ENCODE data around the gene EGF. TPM values are rescaled to one million over a fixed set of nuclear protein-coding genes. Genes with fewer than 3 reads are reported as not detected.

Gene EGF
- polyA plus RNA-seq, 3 donors from 2014 or later: 0.11 TPM; not detected in 2

GRCh38 chr4:109886303-109886702 is 26.4 kb upstream of the EGF start:
- no peak overlapping the region for H3K4me3 Mint-ChIP-seq

GRCh38 chr4:109887071-109887470 is 25.6 kb upstream of the EGF start:
- no peak overlapping the region for H3K4me3 Mint-ChIP-seq
- H3K27ac Mint-ChIP-seq: no peak overlapping the region
- H3K4me1 Mint-ChIP-seq: no peaks in the 10 kb centered on the region
- H3K9me3 Mint-ChIP-seq: no peaks in the 10 kb centered on the region
- H3K36me3 Mint-ChIP-seq: no peaks in the 10 kb centered on the region
- no peak for DNase-seq
- H3K27me3 Mint-ChIP-seq (ENCODE audit: low read depth in 3 of 3): peaks cover 1 to 10% (median 2%) of the 10 kb centered on the region in 3 donors

More at GRCh38 chr4:109886303-109886702, 26.4 kb upstream of the EGF start:
- Mint-ChIP-seq H3K27me3 (ENCODE audit: low read depth in 3 of 3) (peaks cover 3 to 7% (median 4%) of the 10 kb centered on the region in 3 donors), H3K9me3 (no peaks in the 10 kb centered on the region), H3K36me3 (no peaks in the 10 kb centered on the region), H3K27ac (no peak overlapping the region), H3K4me1 (no peaks in the 10 kb centered on the region)
- DNase-seq: no peak

- DNase-seq: no peak
- H3K9me3 Mint-ChIP-seq: no peaks in the 10 kb centered on the region
- no peak overlapping the region for H3K27ac Mint-ChIP-seq
- H3K4me1 Mint-ChIP-seq: no peaks in the 10 kb centered on the region
- peaks cover 0 to 12% (median 0%) of the 10 kb centered on the region in 3 donors for H3K27me3 Mint-ChIP-seq (ENCODE audit: low read depth in 3 of 3)
- no peak overlapping the region for H3K4me3 Mint-ChIP-seq
- H3K36me3 Mint-ChIP-seq: no peaks in the 10 kb centered on the region
These were observed 22.6 kb upstream of the EGF start for GRCh38 chr4:109890076-109890475.

- DNase-seq: no peak
- Mint-ChIP-seq H3K36me3 (no peaks in the 10 kb centered on the region), H3K4me3 (no peak overlapping the region), H3K27ac (no peak overlapping the region), H3K9me3 (peaks cover 0 to 4% (median 0%) of the 10 kb centered on the region in 6 donors), H3K27me3 (ENCODE audit: low read depth in 3 of 3) (peaks cover 0 to 15% (median 2%) of the 10 kb centered on the region in 3 donors), H3K4me1 (no peaks in the 10 kb centered on the region)
These were observed 10.0 kb upstream of the EGF start for GRCh38 chr4:109902559-109903251.

- Mint-ChIP-seq H3K4me3 (no peak overlapping the region), H3K27me3 (ENCODE audit: low read depth in 3 of 3) (peaks cover 0 to 17% (median 2%) of the 10 kb centered on the region in 3 donors), H3K36me3 (no peaks in the 10 kb centered on the region), H3K9me3 (peaks cover 0 to 4% (median 0%) of the 10 kb centered on the region in 6 donors), H3K27ac (no peak overlapping the region), H3K4me1 (no peaks in the 10 kb centered on the region)
- no peak for DNase-seq
These were observed 4.0 kb upstream of the EGF start for GRCh38 chr4:109908731-109909130.

GRCh38 chr4:109910256-109910655 is 2.4 kb upstream of the EGF start:
- Mint-ChIP-seq H3K4me3 (no peak overlapping the region), H3K27me3 (ENCODE audit: low read depth in 3 of 3) (peaks cover 2 to 18% (median 2%) of the 10 kb centered on the region in 3 donors), H3K27ac (no peak overlapping the region), H3K9me3 (peaks cover 0 to 4% (median 0%) of the 10 kb centered on the region in 6 donors), H3K36me3 (no peaks in the 10 kb centered on the region), H3K4me1 (no peaks in the 10 kb centered on the region)
- no peak for DNase-seq

- Mint-ChIP-seq H3K4me3 (no peak overlapping the region), H3K27me3 (ENCODE audit: low read depth in 3 of 3) (peaks cover 2 to 16% (median 3%) of the 10 kb centered on the region in 3 donors), H3K9me3 (peaks cover 0 to 2% (median 0%) of the 10 kb centered on the region in 6 donors), H3K27ac (no peak overlapping the region), H3K4me1 (no peaks in the 10 kb centered on the region), H3K36me3 (no peaks in the 10 kb centered on the region)
- DNase-seq: no peak
These were observed 1.0 kb downstream of the EGF start for GRCh38 chr4:109913596-109914241.

GRCh38 chr4:109914322-109914721 is 1.6 kb downstream of the EGF start:
- H3K27ac Mint-ChIP-seq: no peak overlapping the region
- H3K36me3 Mint-ChIP-seq: no peaks in the 10 kb centered on the region
- peaks cover 2 to 16% (median 6%) of the 10 kb centered on the region in 3 donors for H3K27me3 Mint-ChIP-seq (ENCODE audit: low read depth in 3 of 3)
- H3K4me1 Mint-ChIP-seq: no peaks in the 10 kb centered on the region
- H3K4me3 Mint-ChIP-seq: no peak overlapping the region
- H3K9me3 Mint-ChIP-seq: peaks cover 0 to 2% (median 0%) of the 10 kb centered on the region in 6 donors
- no peak for DNase-seq

- H3K4me3 Mint-ChIP-seq: no peak overlapping the region
- no peaks in the 10 kb centered on the region for H3K36me3 Mint-ChIP-seq
- DNase-seq: no peak
- no peaks in the 10 kb centered on the region for H3K4me1 Mint-ChIP-seq
- no peaks in the 10 kb centered on the region for H3K9me3 Mint-ChIP-seq
- peaks cover 2 to 12% (median 6%) of the 10 kb centered on the region in 3 donors for H3K27me3 Mint-ChIP-seq (ENCODE audit: low read depth in 3 of 3)
- H3K27ac Mint-ChIP-seq: no peak overlapping the region
These were observed 2.8 kb downstream of the EGF start for GRCh38 chr4:109915385-109916026.

GRCh38 chr4:109916027-109916409 is 3.3 kb downstream of the EGF start:
- no peak overlapping the region for H3K4me3 Mint-ChIP-seq
- H3K9me3 Mint-ChIP-seq: no peaks in the 10 kb centered on the region
- H3K27ac Mint-ChIP-seq: no peak overlapping the region
- H3K36me3 Mint-ChIP-seq: no peaks in the 10 kb centered on the region
- H3K27me3 Mint-ChIP-seq (ENCODE audit: low read depth in 3 of 3): peaks cover 2 to 12% (median 6%) of the 10 kb centered on the region in 3 donors
- no peak for DNase-seq
- H3K4me1 Mint-ChIP-seq: no peaks in the 10 kb centered on the region

GRCh38 chr4:109921384-109921808 is 8.7 kb downstream of the EGF start:
- H3K4me3 Mint-ChIP-seq: no peak overlapping the region
- H3K4me1 Mint-ChIP-seq: peaks cover 3 to 9% of the 10 kb centered on the region in 2 donors
- DNase-seq: no peak
- no peak overlapping the region for H3K27ac Mint-ChIP-seq
- peaks cover 0 to 3% (median 2%) of the 10 kb centered on the region in 3 donors for H3K27me3 Mint-ChIP-seq (ENCODE audit: low read depth in 3 of 3)
- no peaks in the 10 kb centered on the region for H3K9me3 Mint-ChIP-seq
- H3K36me3 Mint-ChIP-seq: no peaks in the 10 kb centered on the region

GRCh38 chr4:109925396-109925795 is 12.7 kb downstream of the EGF start:
- DNase-seq: no peak
- H3K4me3 Mint-ChIP-seq: no peak overlapping the region
- peaks cover 3 to 9% of the 10 kb centered on the region in 2 donors for H3K4me1 Mint-ChIP-seq
- H3K36me3 Mint-ChIP-seq: no peaks in the 10 kb centered on the region
- H3K9me3 Mint-ChIP-seq: no peaks in the 10 kb centered on the region
- H3K27ac Mint-ChIP-seq: no peak overlapping the region
- H3K27me3 Mint-ChIP-seq (ENCODE audit: low read depth in 3 of 3): peaks cover 0 to 2% (median 0%) of the 10 kb centered on the region in 3 donors

- Mint-ChIP-seq H3K27ac (no peak overlapping the region), H3K4me1 (peaks cover 3 to 9% of the 10 kb centered on the region in 2 donors), H3K27me3 (ENCODE audit: low read depth in 3 of 3) (peaks cover 0 to 2% (median 0%) of the 10 kb centered on the region in 3 donors), H3K9me3 (no peaks in the 10 kb centered on the region), H3K36me3 (no peaks in the 10 kb centered on the region), H3K4me3 (no peak overlapping the region)
- DNase-seq: no peak
These were observed 15.8 kb downstream of the EGF start for GRCh38 chr4:109928327-109929045.
